EH (cell line): Measurements from ENCODE around the gene PDP2.
"Not testable (repeated sequence)": the region's sequence is repeated elsewhere in the genome, so short reads cannot be mapped to it uniquely, and the experiment has no call there.

Experiments
- DNase-seq: peaks from one replicate; pipeline ENCODE4 v3.0.0-alpha.2; 2015; ENCODE audit warnings: low read depth

PDP2 gene

DNA sequence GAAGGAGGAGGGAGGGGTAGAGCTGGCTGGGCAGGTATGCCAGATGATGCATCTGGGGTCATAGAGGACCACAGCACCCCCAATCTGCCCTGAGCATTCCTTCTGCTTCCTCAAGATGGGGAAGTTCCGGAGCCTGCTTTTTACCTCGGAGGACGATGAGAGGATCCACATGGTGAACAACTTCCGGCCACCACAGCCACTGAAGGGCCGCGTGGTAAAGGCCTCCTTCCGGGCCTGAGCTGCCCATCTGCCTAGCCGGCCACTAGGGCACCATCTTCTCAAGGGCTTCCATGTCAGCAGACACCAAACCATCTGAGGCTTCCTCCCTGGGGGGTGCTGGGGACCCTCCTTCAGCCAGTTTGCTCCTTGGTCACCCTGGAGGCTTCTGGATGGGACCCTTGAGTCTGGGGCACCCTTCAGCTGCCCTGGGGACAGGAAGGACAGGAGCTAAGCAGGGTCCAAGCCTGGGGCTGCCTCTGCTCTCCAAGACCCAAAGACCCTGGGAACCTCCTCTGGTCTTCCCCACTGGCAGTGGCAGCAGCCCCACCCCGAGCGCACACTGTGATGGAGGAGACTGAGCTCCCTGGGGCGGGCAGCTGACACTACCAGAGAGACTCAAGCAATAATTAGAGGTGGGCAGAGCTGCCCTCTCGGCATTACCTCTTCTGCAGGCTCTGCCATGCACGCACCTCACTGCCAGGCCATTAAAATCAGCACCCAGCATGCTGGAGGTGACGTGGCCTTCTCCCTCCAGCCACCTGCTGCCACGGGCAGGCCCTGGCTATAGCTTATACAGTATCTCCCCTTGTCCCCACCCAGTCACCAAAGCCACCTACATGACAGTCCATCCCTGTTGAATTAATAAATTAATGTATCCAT is 26.8 kb upstream of the PDP2 start:
- DNase-seq: no peak

- DNase-seq: no peak
These were observed 24.1 kb upstream of the PDP2 start for GRCh38 chr16:66856184-66856730.

DNA sequence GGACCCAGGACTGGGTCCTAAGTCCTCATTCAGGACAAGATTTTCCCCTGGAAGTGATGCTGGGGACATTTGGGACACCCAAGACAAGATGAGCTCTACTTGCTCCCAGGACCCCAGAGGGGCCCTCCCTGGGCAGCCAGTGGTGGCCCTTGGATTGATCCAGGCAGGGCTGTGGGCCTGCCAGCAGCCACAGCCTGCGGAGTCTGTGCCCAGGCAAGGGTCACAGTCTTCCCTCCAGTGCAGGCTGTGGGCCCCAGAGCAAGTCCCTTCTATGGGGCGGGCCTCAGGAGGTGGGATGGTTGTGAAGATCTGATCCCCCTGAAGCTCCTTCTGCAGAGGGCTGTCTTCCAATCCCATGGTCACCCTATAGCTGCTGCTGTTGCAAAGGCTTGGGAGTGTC is 23.5 kb upstream of the PDP2 start:
- no peak for DNase-seq

DNA sequence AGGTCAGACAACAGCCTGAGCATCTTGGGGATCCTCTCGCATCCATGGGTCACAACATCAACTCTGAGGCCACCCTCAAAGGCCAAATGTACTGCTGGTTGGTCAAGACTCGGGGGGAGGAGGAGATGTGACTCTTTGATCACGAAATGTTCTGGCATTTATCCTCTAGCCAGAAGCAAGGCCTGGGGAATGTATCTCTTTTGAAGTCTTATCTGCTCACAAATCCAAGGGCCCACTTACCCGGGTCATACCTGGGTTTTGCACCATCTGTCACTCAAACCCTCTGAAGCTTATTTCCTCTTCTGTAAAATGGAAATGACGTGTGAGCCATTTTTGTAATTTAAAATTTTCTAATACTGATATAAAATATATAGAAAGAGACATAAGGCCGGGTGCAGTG is 22.9 kb upstream of the PDP2 start:
- DNase-seq: no peak

GRCh38 chr16:66858740-66859396 is 21.4 kb upstream of the PDP2 start:
- DNase-seq: peak; percentile 79

DNA sequence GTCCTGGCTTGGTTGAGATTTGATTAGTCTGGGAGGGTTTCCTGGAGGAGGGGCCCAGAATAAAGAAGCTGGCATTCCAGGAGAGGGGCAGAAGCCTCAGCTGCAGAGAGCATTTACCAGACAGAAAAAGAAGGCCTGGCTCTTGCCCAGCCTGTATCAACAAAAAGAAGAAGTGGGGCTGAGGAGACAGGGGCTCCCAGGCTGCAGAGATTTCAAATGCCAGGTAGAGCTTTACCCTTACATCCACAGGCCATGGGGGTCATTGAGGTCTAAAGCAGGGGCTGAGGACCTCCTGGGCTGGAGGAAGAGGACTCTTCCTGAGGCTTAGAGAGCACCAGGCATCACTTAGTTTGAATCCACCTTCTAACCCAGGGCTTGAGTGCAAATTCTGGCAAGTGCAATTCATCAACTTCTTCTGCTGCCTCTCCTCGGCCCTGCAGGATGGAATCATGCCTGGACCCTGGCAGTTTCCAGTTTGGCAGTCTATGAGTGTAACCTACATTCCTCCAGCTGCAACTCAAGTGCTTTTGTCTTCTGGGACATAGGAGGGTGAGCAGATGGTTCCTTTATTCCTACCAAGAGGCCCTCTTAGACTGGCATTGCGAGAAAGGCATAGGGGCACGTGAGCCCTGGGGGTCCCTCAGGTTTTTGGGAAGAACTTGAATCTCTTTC is 20.8 kb upstream of the PDP2 start:
- no peak for DNase-seq

- DNase-seq: no peak
These were observed 18.2 kb upstream of the PDP2 start for GRCh38 chr16:66862023-66862520.

- DNase-seq: no peak
These were observed 16.6 kb upstream of the PDP2 start for GRCh38 chr16:66863707-66864106.

GRCh38 chr16:66869424-66869823 is 10.9 kb upstream of the PDP2 start:
- DNase-seq: no peak

DNA sequence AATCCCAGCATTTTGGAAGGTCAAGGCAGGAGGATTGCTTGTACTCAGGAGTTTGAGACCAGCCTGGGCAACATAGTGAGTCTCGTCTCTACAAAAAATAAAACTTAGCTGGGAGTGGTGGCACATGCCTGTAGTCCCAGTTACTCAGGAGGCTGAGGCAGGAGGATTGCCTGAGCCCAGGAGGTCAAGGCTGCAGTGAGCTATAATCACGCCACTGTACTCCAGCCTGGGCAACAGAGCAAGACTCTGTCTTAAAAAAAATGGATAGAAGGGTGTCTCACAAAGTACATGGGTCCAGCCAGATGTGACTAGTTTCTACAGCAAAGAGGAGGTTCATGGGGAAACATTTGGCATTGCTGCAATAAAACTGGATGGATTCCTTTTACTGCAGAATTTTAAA is 9.0 kb upstream of the PDP2 start:
- not testable (repeated sequence) for DNase-seq

- DNase-seq: no peak
These were observed 8.5 kb upstream of the PDP2 start for GRCh38 chr16:66871840-66872239.

DNA sequence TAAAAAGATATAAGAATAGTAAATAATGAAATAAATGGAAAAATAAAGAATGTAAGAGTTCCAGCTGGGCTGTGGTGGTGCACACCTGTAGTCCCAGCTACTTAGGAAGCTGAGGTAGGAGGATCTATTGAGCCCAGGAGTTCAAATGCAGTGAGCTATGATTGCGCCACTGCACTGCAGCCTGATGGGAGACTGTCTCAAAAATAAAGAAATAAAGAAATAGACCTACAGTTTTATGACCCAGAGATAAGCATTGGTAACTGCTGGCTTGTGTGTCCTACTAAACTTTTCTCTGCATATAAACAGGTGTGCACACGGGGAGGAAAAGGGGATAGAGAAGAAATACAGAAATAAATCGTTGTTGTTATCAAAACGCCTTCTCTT is 7.8 kb upstream of the PDP2 start:
- no peak for DNase-seq

GRCh38 chr16:66872943-66873684 is 7.2 kb upstream of the PDP2 start:
- DNase-seq: peak; percentile 100

DNA sequence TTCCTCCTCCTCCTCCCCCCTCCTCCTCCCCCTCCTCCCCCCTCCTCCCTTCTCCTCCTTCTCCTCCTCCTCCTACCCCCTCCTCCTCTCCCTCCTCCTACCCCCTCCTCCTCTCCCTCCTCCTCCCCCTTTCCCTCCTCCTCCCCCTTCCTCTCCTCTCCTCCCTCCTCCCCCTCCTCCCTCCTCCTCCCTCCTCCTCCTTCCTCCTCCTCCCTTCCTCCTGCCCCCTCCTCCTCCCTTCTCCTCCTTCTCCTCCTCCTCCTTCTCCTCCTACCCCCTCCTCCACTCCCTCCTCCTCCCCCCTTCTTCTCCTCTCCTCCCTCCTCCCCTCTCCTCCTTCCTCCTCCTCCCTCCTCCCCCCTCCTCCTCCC is 6.6 kb upstream of the PDP2 start:
- DNase-seq: no peak

GRCh38 chr16:66874079-66874775 is 6.1 kb upstream of the PDP2 start:
- peak; percentile 56 for DNase-seq

DNA sequence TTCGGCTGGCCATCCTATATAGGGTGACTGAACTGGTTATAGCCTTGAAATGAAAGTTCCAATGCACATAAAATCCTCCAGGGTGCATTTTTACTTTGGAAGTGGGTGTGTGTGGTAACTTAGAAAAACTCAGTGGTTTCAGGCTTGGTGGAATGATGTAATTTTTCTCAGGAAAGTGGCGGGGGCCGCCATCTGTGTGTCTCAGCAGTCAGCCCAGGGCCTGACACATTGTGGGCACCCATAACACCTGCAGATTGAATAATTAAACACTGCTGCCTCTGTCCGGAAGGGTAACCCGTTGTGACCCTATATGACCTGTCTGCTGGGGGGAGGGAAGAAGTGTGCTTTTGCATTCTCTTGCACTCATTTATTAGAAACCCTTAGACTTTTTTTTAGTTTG is 2.2 kb upstream of the PDP2 start:
- DNase-seq: peak; percentile 17

- DNase-seq: peak; percentile 20
These were observed 701 bp downstream of the PDP2 start for GRCh38 chr16:66881014-66881417.

GRCh38 chr16:66881560-66881959 is 1.2 kb downstream of the PDP2 start:
- DNase-seq: no peak

- no peak for DNase-seq
These were observed 1.7 kb downstream of the PDP2 start for GRCh38 chr16:66881964-66882508.

GRCh38 chr16:66882702-66883101 is 2.4 kb downstream of the PDP2 start:
- no peak for DNase-seq

- DNase-seq: no peak
These were observed 5.2 kb downstream of the PDP2 start for GRCh38 chr16:66885491-66885890.
